HG02571 (cell line): ENCODE measurements around the gene SOCS4.
"Not testable (repeated sequence)": the region's sequence is repeated elsewhere in the genome, so short reads cannot be mapped to it uniquely, and the experiment has no call there.

Experiments used
- ATAC-seq: cut with Tn5 transposase; IDR thresholded peaks from one replicate; pipeline ENCODE4 v1.9.1; 2021; ENCODE audit warnings: mild to moderate bottlenecking, moderate library complexity; ENCODE audit not compliant: unreplicated experiment

The SOCS4 gene

GRCh38 chr14:55051423-55052268 is 24.6 kb downstream of the SOCS4 start, which contains the start of gene MAPK1IP1L:
Gene MAPK1IP1L (plus strand): TSS chr14:55051647. CDS start chr14:55061684, 10,037 bp downstream.
- ATAC-seq, result peak; percentile 89

GRCh38 chr14:55052269-55052930 is 25.4 kb downstream of the SOCS4 start:
- peak; percentile 2 for ATAC-seq

GRCh38 chr14:55053018-55053417 is 26.0 kb downstream of the SOCS4 start:
- no peak for ATAC-seq

GRCh38 chr14:55053500-55053899 is 26.5 kb downstream of the SOCS4 start:
- no peak for ATAC-seq

GRCh38 chr14:55054098-55054497 is 27.1 kb downstream of the SOCS4 start:
- no peak for ATAC-seq

GRCh38 chr14:55057919-55058318 is 30.9 kb downstream of the SOCS4 start:
- ATAC-seq, result no peak

- no peak for ATAC-seq
Observed at GRCh38 chr14:55059333-55059732, 32.3 kb downstream of the SOCS4 start.

- ATAC-seq, result no peak
Observed at GRCh38 chr14:55062517-55063351, 35.7 kb downstream of the SOCS4 start.

GRCh38 chr14:55064896-55065295 is 37.9 kb downstream of the SOCS4 start:
- not testable (repeated sequence) for ATAC-seq

- ATAC-seq, result no peak
Observed at GRCh38 chr14:55065411-55065810, 38.4 kb downstream of the SOCS4 start.

GRCh38 chr14:55066223-55066622 is 39.2 kb downstream of the SOCS4 start:
- ATAC-seq, result no peak

GRCh38 chr14:55070981-55071411 is 44.0 kb downstream of the SOCS4 start:
- ATAC-seq, result no peak

- peak; percentile 33 for ATAC-seq
Observed at GRCh38 chr14:55071870-55072640, 45.0 kb downstream of the SOCS4 start.

GRCh38 chr14:55073856-55074255 is 46.8 kb downstream of the SOCS4 start:
- ATAC-seq, result no peak

GRCh38 chr14:55074662-55075061 is 47.6 kb downstream of the SOCS4 start:
- ATAC-seq, result peak; percentile 57

- no peak for ATAC-seq
Observed at GRCh38 chr14:55075628-55076175, 48.7 kb downstream of the SOCS4 start.

- ATAC-seq, result no peak
Observed at GRCh38 chr14:55077170-55078151, 50.4 kb downstream of the SOCS4 start.

GRCh38 chr14:55079961-55080360 is 52.9 kb downstream of the SOCS4 start:
- not testable (repeated sequence) for ATAC-seq
